Endothelial cell of umbilical vein (primary cell): ENCODE measurements around the gene GPBAR1. TPM values are rescaled to one million over a fixed set of nuclear protein-coding genes. Genes with fewer than 3 reads are reported as not detected.

ENCODE experiments used
- BruUV-seq: library from RNA; stranded (reverse); fragments of 400-500 nt; replicated peaks from 2 replicates; lab custom pipeline; 2021; lab: Mats Ljungman, UMichigan
- CTCF ChIA-PET: fragments of 300-600, 350-600 bp; sonication (Branson Sonifier 250); formaldehyde crosslinking; loops from one replicate; lab custom pipeline; 2021; ENCODE audit warnings: antibody characterized with exemption, inconsistent platforms; lab: Charles Lee
- POLR2A ChIA-PET: fragments of 300-600, 350-600 bp; sonication (Branson Sonifier 250); formaldehyde crosslinking; loops from one replicate; lab custom pipeline; 2021; ENCODE audit warnings: antibody characterized with exemption, inconsistent platforms; lab: Charles Lee
- DNase-seq: peaks from one replicate; pipeline ENCODE4 v3.0.0-alpha.2; 2011; ENCODE audit warnings: low read depth, low spot score
- FAIRE-seq: peaks from 2 replicates; lab custom pipeline; 2011; peaks lifted over from hg19 to GRCh38; lab: Jason Lieb, UNC
- H2AFZ ChIP-seq: 2 replicates; pipeline ENCODE4 v1.6.0; 2012; ENCODE audit warnings: low read depth, low read length, control low read depth, inconsistent platforms
- H3K27ac ChIP-seq: 2 replicates; pipeline ENCODE4 v1.5.1; 2011; ENCODE audit warnings: low read depth, mild to moderate bottlenecking, control low read depth, low read length, moderate library complexity; ENCODE audit not compliant: insufficient read depth
- H3K27me3 ChIP-seq, 2 experiments: 2 replicates each; pipeline versions ENCODE4 v1.6.0 to v1.6.1; 2011; ENCODE audit warnings: low read length in 2 of 2, mixed read lengths in 1 of 2; ENCODE audit not compliant: control insufficient read depth in 2 of 2, insufficient read depth in 2 of 2
- H3K36me3 ChIP-seq, 2 experiments: 2 replicates in 1 of 2; 3 replicates in 1 of 2; pipeline ENCODE4 v1.5.1; 2011; ENCODE audit warnings: low read length in 2 of 2, mild to moderate bottlenecking in 1 of 2, moderate library complexity in 1 of 2; ENCODE audit not compliant: control insufficient read depth in 2 of 2, insufficient read depth in 2 of 2; ENCODE audit errors: extremely low read depth in 1 of 2
- H3K4me1 ChIP-seq: 3 replicates; pipeline ENCODE4 v1.5.1; 2011; ENCODE audit warnings: mild to moderate bottlenecking, low read length; ENCODE audit not compliant: control insufficient read depth, insufficient read depth; ENCODE audit errors: extremely low read depth
- H3K4me2 ChIP-seq: 2 replicates; pipeline ENCODE4 v1.6.1; 2011; ENCODE audit warnings: low read length, control low read depth, mixed read lengths; ENCODE audit not compliant: insufficient read depth
- H3K4me3 ChIP-seq, 3 experiments: fragments of 200-600 bp in 1 of 3; sonication (generic), shearing (Covaris generic) in 1 of 3; replicated peaks in 1 of 3; 2 replicates each; pipeline ENCODE4 v1.5.1; 2011 to 2016; ENCODE audit warnings: control low read depth in 3 of 3, low read length in 3 of 3, mild to moderate bottlenecking in 2 of 3, inconsistent platforms in 1 of 3, low read depth in 1 of 3, moderate library complexity in 1 of 3; ENCODE audit not compliant: insufficient read depth in 1 of 3
- H3K79me2 ChIP-seq: 2 replicates; pipeline ENCODE4 v1.6.0; 2012; ENCODE audit warnings: low read length, inconsistent platforms; ENCODE audit not compliant: control insufficient read depth, insufficient read depth
- H3K9ac ChIP-seq: replicated peaks from 2 replicates; pipeline ENCODE3; 2011; ENCODE audit warnings: low read length, control low read depth; ENCODE audit not compliant: insufficient read depth; ENCODE audit errors: extremely low read depth
- H3K9me1 ChIP-seq: replicated peaks from 3 replicates; pipeline ENCODE4 v1.6.0; 2011; ENCODE audit warnings: mild to moderate bottlenecking, low read length; ENCODE audit not compliant: control insufficient read depth, insufficient read depth; ENCODE audit errors: extremely low read depth
- H3K9me3 ChIP-seq: replicated peaks from 2 replicates; pipeline ENCODE4 v1.5.1; 2012; ENCODE audit warnings: low read length, inconsistent platforms; ENCODE audit not compliant: control insufficient read depth, insufficient read depth
- H4K20me1 ChIP-seq: replicated peaks from 2 replicates; pipeline ENCODE3; 2011; ENCODE audit warnings: mild to moderate bottlenecking, low read length; ENCODE audit not compliant: control insufficient read depth, insufficient read depth; ENCODE audit errors: extremely low read depth
- CTCF ChIP-seq, 2 donors: IDR thresholded peaks; 1 replicate in 1 of 2; 2 replicates in 1 of 2; pipeline ENCODE4 v1.5.1; 2011; ENCODE audit warnings: low read length in 2 of 2, mild to moderate bottlenecking in 2 of 2, moderate library complexity in 2 of 2, control low read depth in 1 of 2, inconsistent platforms in 1 of 2, low read depth in 1 of 2; ENCODE audit not compliant: insufficient read depth in 1 of 2; ENCODE audit errors: extremely low read depth in 1 of 2
- EZH2 ChIP-seq: IDR thresholded peaks from 2 replicates; pipeline ENCODE4 v1.6.1; 2012; ENCODE audit warnings: borderline replicate concordance, low read depth, mild to moderate bottlenecking, moderate library complexity, low read length, inconsistent platforms; ENCODE audit not compliant: severe bottlenecking
- FOS ChIP-seq: IDR thresholded peaks from 2 replicates; pipeline ENCODE4 v1.6.1; 2011; ENCODE audit warnings: mild to moderate bottlenecking, low read length, moderate library complexity, borderline replicate concordance; ENCODE audit not compliant: insufficient read depth
- JUN ChIP-seq: IDR thresholded peaks from 2 replicates; pipeline ENCODE4 v1.6.1; 2011; ENCODE audit warnings: borderline replicate concordance, low read depth; ENCODE audit not compliant: insufficient read length, insufficient read depth
- MAX ChIP-seq: IDR thresholded peaks from 2 replicates; pipeline ENCODE4 v1.6.1; 2011; ENCODE audit not compliant: insufficient read depth, insufficient read length
- POLR2A ChIP-seq: IDR thresholded peaks from 2 replicates; pipeline ENCODE4 v1.6.1; 2012; ENCODE audit warnings: low read depth, mild to moderate bottlenecking, control low read depth, low read length
- POLR2AphosphoS5 ChIP-seq: IDR thresholded peaks from 2 replicates; pipeline ENCODE4 v1.6.1; 2012; ENCODE audit warnings: low read depth, mild to moderate bottlenecking, control low read depth, low read length, moderate library complexity; ENCODE audit not compliant: insufficient read depth
- dilution Hi-C: fragments of 300-500 bp; cut with MboI; formaldehyde crosslinking; loops from one replicate; pipeline ENCODE4 v1.15.0; 2019; ENCODE audit warnings: low sequenced_read_pairs; ENCODE audit not compliant: extremely low pct_ligation_motif_present
- intact Hi-C: fragments of 100-400 bp; cut with micrococcal nuclease; formaldehyde crosslinking; loops from one replicate; pipeline ENCODE4 v1.10.0; 2022
- polyA plus RNA-seq, 4 experiments: library from polyadenylated mRNA; depleted of rRNA in 3 of 4; stranded (reverse) in 3 of 4; unstranded in 1 of 4; fragments of >200 nt; gene quantifications; 2 replicates each; pipeline versions ENCODE4 v1.2.1 to v1.2.3, GENCODE V29; 2011 to 2012; ENCODE audit warnings: missing spikeins in 1 of 4
- total RNA-seq: library from RNA; stranded (reverse); gene quantifications from 2 replicates; pipeline ENCODE4 v1.2.3, GENCODE V29; 2021

Gene GPBAR1
- total and polyA plus RNA-seq, 2 donors (not counting 3 experiments of a cell fraction or from before 2014, with no cell fraction given): 0.14 to 0.75 TPM

- Histone ChIP-seq H3K9me1 (no peaks in the 10 kb centered on the region), H3K36me3 (peaks cover 32 to 41% of the 10 kb centered on the region in 2 experiments), H3K4me2 (no peak overlapping the region), H3K4me1 (no peaks in the 10 kb centered on the region), H3K27ac (no peak overlapping the region), H3K4me3 (no peak overlapping the region), H3K79me2 (peaks cover 34% of the 10 kb centered on the region), H2AFZ (no peak overlapping the region), H3K9ac (no peak overlapping the region), H4K20me1 (no peaks in the 10 kb centered on the region), H3K27me3 (no peaks in the 10 kb centered on the region), H3K9me3 (no peaks in the 10 kb centered on the region)
- dilution Hi-C loops: no loop called here
- TF ChIP-seq POLR2AphosphoS5 (no peak), CTCF (IDR thresholded peaks at IDR 0.05; ENCODE audit: extremely low read depth in 1 of 2, insufficient read depth in 1 of 2, low read depth in 1 of 2, low read length in 2 of 2) (no peak), JUN (no peak), EZH2 (no peak), FOS (no peak), POLR2A (no peak), MAX (no peak)
- no TSS peak for BruUV-seq
- FAIRE-seq: no peak
- POLR2A ChIA-PET: interaction anchor here (0.7 kb wide), 1 partner anchor 21 kb away, joined by 3 read pairs; no protein-coding TSS in a partner anchor
- intact Hi-C loops: no loop called here
- DNase-seq: no peak
- CTCF ChIA-PET: no interaction called here
These were observed 24.0 kb upstream of the GPBAR1 start for GRCh38 chr2:218236829-218237228.
